SU-DHL-6 (cell line): ENCODE results near the gene VAV3.

Source experiments
- CTCF ChIP-seq: fragments of 200-600 bp; sonication (generic); IDR thresholded peaks from one replicate; pipeline ENCODE4 v1.5.1; 2017; ENCODE audit warnings: antibody characterized with exemption, mild to moderate bottlenecking, low read length, moderate library complexity; ENCODE audit not compliant: insufficient read depth, poor library complexity, severe bottlenecking
- EZH2phosphoT487 ChIP-seq: fragments of 200-600 bp; sonication (generic), shearing (Covaris generic); conservative IDR thresholded peaks from 2 replicates; pipeline ENCODE4 v1.6.1; 2018; ENCODE audit warnings: mild to moderate bottlenecking, antibody characterized with exemption, low read length, moderate library complexity, mixed read lengths

- TF ChIP-seq CTCF: no peak
- TF ChIP-seq EZH2phosphoT487: no peak
These were observed 341.5 kb downstream of the VAV3 start for GRCh38 chr1:107623431-107623830.
